Measurements from ENCODE around the gene KRT38.
A peak's percentile ranks its signal among the peaks of the same experiment; 100 is the strongest.

DNA sequence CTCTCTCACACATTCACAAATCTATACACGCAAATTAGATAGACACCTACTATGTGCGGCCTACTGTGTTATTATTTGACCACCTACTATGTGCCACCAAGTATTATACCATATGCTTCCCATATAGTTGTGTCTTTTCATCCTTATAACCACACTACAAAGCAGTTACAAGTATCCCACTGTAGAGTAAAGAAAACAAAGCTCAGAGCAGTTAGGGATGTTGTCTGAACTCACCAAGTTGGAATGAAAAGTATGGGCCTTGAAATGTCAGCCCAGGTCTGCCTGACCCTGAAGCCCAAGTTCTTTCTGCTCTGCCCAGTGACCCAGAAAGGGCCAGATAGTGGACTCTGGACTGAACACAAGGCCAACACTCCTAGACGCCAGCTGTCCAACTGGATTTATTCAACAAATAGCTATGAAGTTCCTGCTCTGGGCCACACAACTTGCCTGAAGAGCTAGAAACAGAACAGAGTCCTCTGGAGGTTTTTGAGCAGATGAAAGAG, 24.9 kb downstream of the KRT38 start:
- TF ChIP-seq, protein P1, sequence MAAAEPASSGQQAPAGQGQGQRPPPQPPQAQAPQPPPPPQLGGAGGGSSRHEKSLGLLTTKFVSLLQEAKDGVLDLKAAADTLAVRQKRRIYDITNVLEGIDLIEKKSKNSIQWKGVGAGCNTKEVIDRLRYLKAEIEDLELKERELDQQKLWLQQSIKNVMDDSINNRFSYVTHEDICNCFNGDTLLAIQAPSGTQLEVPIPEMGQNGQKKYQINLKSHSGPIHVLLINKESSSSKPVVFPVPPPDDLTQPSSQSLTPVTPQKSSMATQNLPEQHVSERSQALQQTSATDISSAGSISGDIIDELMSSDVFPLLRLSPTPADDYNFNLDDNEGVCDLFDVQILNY (CRISPR knock-in tag; IDR thresholded peaks at IDR 0.05), result no peak
- TF ChIP-seq, protein P2, sequence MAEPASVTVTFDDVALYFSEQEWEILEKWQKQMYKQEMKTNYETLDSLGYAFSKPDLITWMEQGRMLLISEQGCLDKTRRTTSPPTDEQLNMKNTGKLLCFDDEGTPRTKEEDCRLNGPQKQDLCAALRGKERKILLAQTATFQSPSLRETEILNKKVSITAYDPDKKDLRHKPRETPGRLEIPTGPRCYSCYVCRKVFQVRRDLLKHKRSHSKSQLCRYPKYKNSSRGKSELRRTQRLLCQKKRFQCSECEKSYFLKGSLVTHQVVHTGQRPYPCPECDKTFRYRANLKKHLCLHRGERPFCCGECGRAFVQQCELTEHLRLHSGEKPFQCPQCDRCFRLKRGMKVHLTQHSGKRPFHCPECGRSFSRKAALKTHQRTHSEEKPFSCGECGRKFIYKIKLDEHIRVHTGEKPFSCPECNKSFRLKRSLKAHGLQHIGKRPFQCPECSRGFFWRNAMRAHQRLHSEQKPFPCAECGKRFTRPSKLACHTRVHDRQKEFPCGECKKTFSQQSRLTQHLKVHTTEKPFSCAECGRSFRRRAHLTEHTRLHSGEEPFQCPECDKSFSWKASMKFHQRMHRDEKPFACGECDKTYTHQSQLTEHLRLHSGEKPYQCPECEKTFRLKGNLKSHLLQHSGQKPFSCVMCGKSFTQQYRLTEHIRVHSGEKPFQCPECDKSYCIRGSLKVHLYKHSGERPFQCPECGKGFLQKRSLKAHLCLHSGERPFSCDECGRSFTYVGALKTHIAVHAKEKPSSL (CRISPR knock-in tag; conservative IDR thresholded peaks at IDR 0.05), result no peak
- TF ChIP-seq, protein P3, sequence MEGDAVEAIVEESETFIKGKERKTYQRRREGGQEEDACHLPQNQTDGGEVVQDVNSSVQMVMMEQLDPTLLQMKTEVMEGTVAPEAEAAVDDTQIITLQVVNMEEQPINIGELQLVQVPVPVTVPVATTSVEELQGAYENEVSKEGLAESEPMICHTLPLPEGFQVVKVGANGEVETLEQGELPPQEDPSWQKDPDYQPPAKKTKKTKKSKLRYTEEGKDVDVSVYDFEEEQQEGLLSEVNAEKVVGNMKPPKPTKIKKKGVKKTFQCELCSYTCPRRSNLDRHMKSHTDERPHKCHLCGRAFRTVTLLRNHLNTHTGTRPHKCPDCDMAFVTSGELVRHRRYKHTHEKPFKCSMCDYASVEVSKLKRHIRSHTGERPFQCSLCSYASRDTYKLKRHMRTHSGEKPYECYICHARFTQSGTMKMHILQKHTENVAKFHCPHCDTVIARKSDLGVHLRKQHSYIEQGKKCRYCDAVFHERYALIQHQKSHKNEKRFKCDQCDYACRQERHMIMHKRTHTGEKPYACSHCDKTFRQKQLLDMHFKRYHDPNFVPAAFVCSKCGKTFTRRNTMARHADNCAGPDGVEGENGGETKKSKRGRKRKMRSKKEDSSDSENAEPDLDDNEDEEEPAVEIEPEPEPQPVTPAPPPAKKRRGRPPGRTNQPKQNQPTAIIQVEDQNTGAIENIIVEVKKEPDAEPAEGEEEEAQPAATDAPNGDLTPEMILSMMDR (IDR thresholded peaks at IDR 0.05), result no peak
- TF ChIP-seq CREB1 (CRISPR knock-in tag; IDR thresholded peaks at IDR 0.05) (no peak), SMAD4 (CRISPR knock-in tag; IDR thresholded peaks at IDR 0.05) (no peak), NR3C1 (CRISPR knock-in tag; conservative IDR thresholded peaks at IDR 0.05; ENCODE audit: low read depth) (no peak), CBFB (CRISPR knock-in tag; IDR thresholded peaks at IDR 0.05; ENCODE audit: low read depth) (no peak), GABPB1 (CRISPR knock-in tag; IDR thresholded peaks at IDR 0.05) (peak; percentile 23; the same call in 1 of the 2 replicates), NFYB (CRISPR knock-in tag; conservative IDR thresholded peaks at IDR 0.05; ENCODE audit: low read depth) (no peak), OVOL2 (CRISPR knock-in tag; IDR thresholded peaks at IDR 0.05; ENCODE audit: borderline replicate concordance) (no peak)
- TF ChIP-seq, protein P4, sequence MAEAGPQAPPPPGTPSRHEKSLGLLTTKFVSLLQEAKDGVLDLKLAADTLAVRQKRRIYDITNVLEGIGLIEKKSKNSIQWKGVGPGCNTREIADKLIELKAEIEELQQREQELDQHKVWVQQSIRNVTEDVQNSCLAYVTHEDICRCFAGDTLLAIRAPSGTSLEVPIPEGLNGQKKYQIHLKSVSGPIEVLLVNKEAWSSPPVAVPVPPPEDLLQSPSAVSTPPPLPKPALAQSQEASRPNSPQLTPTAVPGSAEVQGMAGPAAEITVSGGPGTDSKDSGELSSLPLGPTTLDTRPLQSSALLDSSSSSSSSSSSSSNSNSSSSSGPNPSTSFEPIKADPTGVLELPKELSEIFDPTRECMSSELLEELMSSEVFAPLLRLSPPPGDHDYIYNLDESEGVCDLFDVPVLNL (CRISPR knock-in tag; IDR thresholded peaks at IDR 0.05; ENCODE audit: borderline replicate concordance, low read depth), result no peak
- TF ChIP-seq, protein P5, sequence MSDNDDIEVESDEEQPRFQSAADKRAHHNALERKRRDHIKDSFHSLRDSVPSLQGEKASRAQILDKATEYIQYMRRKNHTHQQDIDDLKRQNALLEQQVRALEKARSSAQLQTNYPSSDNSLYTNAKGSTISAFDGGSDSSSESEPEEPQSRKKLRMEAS (CRISPR knock-in tag; IDR thresholded peaks at IDR 0.05), result no peak
- TF ChIP-seq, protein P6, sequence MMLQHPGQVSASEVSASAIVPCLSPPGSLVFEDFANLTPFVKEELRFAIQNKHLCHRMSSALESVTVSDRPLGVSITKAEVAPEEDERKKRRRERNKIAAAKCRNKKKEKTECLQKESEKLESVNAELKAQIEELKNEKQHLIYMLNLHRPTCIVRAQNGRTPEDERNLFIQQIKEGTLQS (CRISPR knock-in tag; conservative IDR thresholded peaks at IDR 0.05), result no peak
- TF ChIP-seq, protein P7, sequence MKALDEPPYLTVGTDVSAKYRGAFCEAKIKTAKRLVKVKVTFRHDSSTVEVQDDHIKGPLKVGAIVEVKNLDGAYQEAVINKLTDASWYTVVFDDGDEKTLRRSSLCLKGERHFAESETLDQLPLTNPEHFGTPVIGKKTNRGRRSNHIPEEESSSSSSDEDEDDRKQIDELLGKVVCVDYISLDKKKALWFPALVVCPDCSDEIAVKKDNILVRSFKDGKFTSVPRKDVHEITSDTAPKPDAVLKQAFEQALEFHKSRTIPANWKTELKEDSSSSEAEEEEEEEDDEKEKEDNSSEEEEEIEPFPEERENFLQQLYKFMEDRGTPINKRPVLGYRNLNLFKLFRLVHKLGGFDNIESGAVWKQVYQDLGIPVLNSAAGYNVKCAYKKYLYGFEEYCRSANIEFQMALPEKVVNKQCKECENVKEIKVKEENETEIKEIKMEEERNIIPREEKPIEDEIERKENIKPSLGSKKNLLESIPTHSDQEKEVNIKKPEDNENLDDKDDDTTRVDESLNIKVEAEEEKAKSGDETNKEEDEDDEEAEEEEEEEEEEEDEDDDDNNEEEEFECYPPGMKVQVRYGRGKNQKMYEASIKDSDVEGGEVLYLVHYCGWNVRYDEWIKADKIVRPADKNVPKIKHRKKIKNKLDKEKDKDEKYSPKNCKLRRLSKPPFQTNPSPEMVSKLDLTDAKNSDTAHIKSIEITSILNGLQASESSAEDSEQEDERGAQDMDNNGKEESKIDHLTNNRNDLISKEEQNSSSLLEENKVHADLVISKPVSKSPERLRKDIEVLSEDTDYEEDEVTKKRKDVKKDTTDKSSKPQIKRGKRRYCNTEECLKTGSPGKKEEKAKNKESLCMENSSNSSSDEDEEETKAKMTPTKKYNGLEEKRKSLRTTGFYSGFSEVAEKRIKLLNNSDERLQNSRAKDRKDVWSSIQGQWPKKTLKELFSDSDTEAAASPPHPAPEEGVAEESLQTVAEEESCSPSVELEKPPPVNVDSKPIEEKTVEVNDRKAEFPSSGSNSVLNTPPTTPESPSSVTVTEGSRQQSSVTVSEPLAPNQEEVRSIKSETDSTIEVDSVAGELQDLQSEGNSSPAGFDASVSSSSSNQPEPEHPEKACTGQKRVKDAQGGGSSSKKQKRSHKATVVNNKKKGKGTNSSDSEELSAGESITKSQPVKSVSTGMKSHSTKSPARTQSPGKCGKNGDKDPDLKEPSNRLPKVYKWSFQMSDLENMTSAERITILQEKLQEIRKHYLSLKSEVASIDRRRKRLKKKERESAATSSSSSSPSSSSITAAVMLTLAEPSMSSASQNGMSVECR (CRISPR knock-in tag; IDR thresholded peaks at IDR 0.05; ENCODE audit: borderline replicate concordance), result no peak

Measured in WTC11 (cell line).